MCF 10A (cell line): ENCODE measurements around the gene PLP1. TPM values are rescaled to one million over a fixed set of nuclear protein-coding genes. Genes with fewer than 3 reads are reported as not detected.

Source experiments
- BruUV-seq: library from RNA; stranded (reverse); fragments of 400-500 nt; replicated peaks from 2 replicates; lab custom pipeline; 2021; lab: Mats Ljungman, UMichigan
- CTCF ChIA-PET: fragments of 300-600 bp; sonication (Branson Sonifier 250); formaldehyde crosslinking; extraction: SDS; loops from one replicate; lab custom pipeline; 2021; ENCODE audit warnings: antibody characterized with exemption, inconsistent platforms; lab: Yijun Ruan, JAX
- POLR2A ChIA-PET: fragments of 300-600, 350-650 bp; sonication (Branson Sonifier 250); formaldehyde crosslinking; extraction: SDS; loops from one replicate; lab custom pipeline; 2020; ENCODE audit warnings: antibody characterized with exemption, inconsistent platforms; lab: Yijun Ruan, JAX
- DNase-seq: peaks from one replicate; pipeline ENCODE4 v3.0.0-alpha.2; 2018; ENCODE audit not compliant: unreplicated experiment
- H3K27ac Mint-ChIP-seq: one replicate; pipeline ENCODE4 v1.8.0; 2022; ENCODE audit warnings: mild to moderate bottlenecking, low read depth, mixed read lengths; ENCODE audit not compliant: unreplicated experiment
- H3K27me3 Mint-ChIP-seq: one replicate; pipeline ENCODE4 v1.8.0; 2022; ENCODE audit warnings: mixed read lengths; ENCODE audit not compliant: insufficient read depth, unreplicated experiment
- H3K36me3 Mint-ChIP-seq: one replicate; pipeline ENCODE4 v1.8.0; 2022; ENCODE audit warnings: mild to moderate bottlenecking, moderate library complexity, mixed read lengths; ENCODE audit not compliant: insufficient read depth, unreplicated experiment
- H3K4me1 Mint-ChIP-seq: one replicate; pipeline ENCODE4 v1.8.0; 2022; ENCODE audit warnings: mixed read lengths; ENCODE audit not compliant: insufficient read depth, unreplicated experiment
- H3K4me3 Mint-ChIP-seq: one replicate; pipeline ENCODE4 v1.8.0; 2022; ENCODE audit warnings: mild to moderate bottlenecking, moderate library complexity, mixed read lengths; ENCODE audit not compliant: unreplicated experiment
- H3K9me3 Mint-ChIP-seq: one replicate; pipeline ENCODE4 v1.8.0; 2022; ENCODE audit warnings: mixed read lengths; ENCODE audit not compliant: unreplicated experiment
- CTCF ChIP-seq: fragments of 200-600 bp; IDR thresholded peaks from one replicate; pipeline ENCODE4 v1.8.0; 2022; ENCODE audit warnings: antibody characterized with exemption, mild to moderate bottlenecking; ENCODE audit not compliant: unreplicated experiment
- intact Hi-C: fragments of 100-400 bp; cut with micrococcal nuclease; formaldehyde crosslinking; loops from 2 replicates; pipeline ENCODE4 v1.14.1; 2022
- total RNA-seq: library from RNA; stranded (reverse); gene quantifications from 2 replicates; pipeline ENCODE4 v1.2.3, GENCODE V29; 2022

Gene PLP1
- total RNA-seq, 1 experiment from 2014 or later: not detected

- DNase-seq: peak; percentile 65
- Mint-ChIP-seq H3K27ac (no peak overlapping the region), H3K36me3 (no peaks in the 10 kb centered on the region), H3K27me3 (peaks cover 55% of the 10 kb centered on the region), H3K4me3 (peak overlapping the region; percentile 49), H3K9me3 (no peaks in the 10 kb centered on the region), H3K4me1 (peaks cover 7% of the 10 kb centered on the region)
- no peak for TF ChIP-seq CTCF
- ChIA-PET CTCF (interaction anchor here (0.6 to 1.3 kb wide), 3 partner anchors 12 to 251 kb away, joined by 3 to 5 read pairs (median 3); no protein-coding TSS in a partner anchor), POLR2A (interaction anchor here (0.6 to 1.3 kb wide), 4 partner anchors 9 to 276 kb away, joined by 3 to 4 read pairs (median 3); no protein-coding TSS in a partner anchor)
- intact Hi-C loops: no loop called here
- no TSS peak for BruUV-seq
Observed at GRCh38 chrX:103792916-103793544, 16.4 kb downstream of the PLP1 start.

GRCh38 chrX:103793545-103793940 is 16.9 kb downstream of the PLP1 start:
- intact Hi-C loops: no loop called here
- Mint-ChIP-seq H3K36me3 (no peaks in the 10 kb centered on the region), H3K4me3 (peak overlapping the region; percentile 49), H3K4me1 (peaks cover 7% of the 10 kb centered on the region), H3K27me3 (peaks cover 50% of the 10 kb centered on the region), H3K27ac (no peak overlapping the region), H3K9me3 (no peaks in the 10 kb centered on the region)
- CTCF ChIA-PET: interaction anchor here (0.6 to 1.3 kb wide), 2 partner anchors 13 to 251 kb away, joined by 3 to 5 read pairs; no protein-coding TSS in a partner anchor
- TF ChIP-seq CTCF: no peak
- no TSS peak for BruUV-seq
- no peak for DNase-seq
- POLR2A ChIA-PET: interaction anchor here (0.6 to 1.3 kb wide), 3 partner anchors 9 to 277 kb away, joined by 3 to 4 read pairs (median 3); no protein-coding TSS in a partner anchor

GRCh38 chrX:103794119-103794518 is 17.5 kb downstream of the PLP1 start:
- Mint-ChIP-seq H3K9me3 (no peaks in the 10 kb centered on the region), H3K27ac (no peak overlapping the region), H3K27me3 (peaks cover 44% of the 10 kb centered on the region), H3K4me1 (peaks cover 7% of the 10 kb centered on the region), H3K36me3 (no peaks in the 10 kb centered on the region), H3K4me3 (no peak overlapping the region)
- no peak for DNase-seq
- TF ChIP-seq CTCF: no peak
- CTCF ChIA-PET: no interaction called here
- BruUV-seq: no TSS peak
- POLR2A ChIA-PET: no interaction called here
- intact Hi-C loops: no loop called here

- peaks cover 56% of the 10 kb centered on the region for H3K27me3 Mint-ChIP-seq
- intact Hi-C loops: no loop called here
- no peak for TF ChIP-seq CTCF
- ChIA-PET CTCF (no interaction called here), POLR2A (interaction anchor here (0.6 to 1.0 kb wide), 2 partner anchors 17 to 361 kb away, joined by 3 to 4 read pairs; no protein-coding TSS in a partner anchor)
- no TSS peak for BruUV-seq
- peaks cover 7% of the 10 kb centered on the region for H3K4me1 Mint-ChIP-seq
- H3K9me3 Mint-ChIP-seq: no peaks in the 10 kb centered on the region
- no peak overlapping the region for H3K27ac Mint-ChIP-seq
- H3K4me3 Mint-ChIP-seq: no peak overlapping the region
- H3K36me3 Mint-ChIP-seq: no peaks in the 10 kb centered on the region
- no peak for DNase-seq
Observed at GRCh38 chrX:103797691-103798090, 21.1 kb downstream of the PLP1 start.
